Measurements from ENCODE around the gene GPR137. TPM values are rescaled to one million over a fixed set of nuclear protein-coding genes. Genes with fewer than 3 reads are reported as not detected.

GPR137 gene, protein sequence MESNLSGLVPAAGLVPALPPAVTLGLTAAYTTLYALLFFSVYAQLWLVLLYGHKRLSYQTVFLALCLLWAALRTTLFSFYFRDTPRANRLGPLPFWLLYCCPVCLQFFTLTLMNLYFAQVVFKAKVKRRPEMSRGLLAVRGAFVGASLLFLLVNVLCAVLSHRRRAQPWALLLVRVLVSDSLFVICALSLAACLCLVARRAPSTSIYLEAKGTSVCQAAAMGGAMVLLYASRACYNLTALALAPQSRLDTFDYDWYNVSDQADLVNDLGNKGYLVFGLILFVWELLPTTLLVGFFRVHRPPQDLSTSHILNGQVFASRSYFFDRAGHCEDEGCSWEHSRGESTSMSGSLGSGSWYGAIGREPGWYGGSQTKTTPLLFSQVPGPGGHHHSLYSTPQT
- total RNA-seq, result 13.9 TPM

DNA sequence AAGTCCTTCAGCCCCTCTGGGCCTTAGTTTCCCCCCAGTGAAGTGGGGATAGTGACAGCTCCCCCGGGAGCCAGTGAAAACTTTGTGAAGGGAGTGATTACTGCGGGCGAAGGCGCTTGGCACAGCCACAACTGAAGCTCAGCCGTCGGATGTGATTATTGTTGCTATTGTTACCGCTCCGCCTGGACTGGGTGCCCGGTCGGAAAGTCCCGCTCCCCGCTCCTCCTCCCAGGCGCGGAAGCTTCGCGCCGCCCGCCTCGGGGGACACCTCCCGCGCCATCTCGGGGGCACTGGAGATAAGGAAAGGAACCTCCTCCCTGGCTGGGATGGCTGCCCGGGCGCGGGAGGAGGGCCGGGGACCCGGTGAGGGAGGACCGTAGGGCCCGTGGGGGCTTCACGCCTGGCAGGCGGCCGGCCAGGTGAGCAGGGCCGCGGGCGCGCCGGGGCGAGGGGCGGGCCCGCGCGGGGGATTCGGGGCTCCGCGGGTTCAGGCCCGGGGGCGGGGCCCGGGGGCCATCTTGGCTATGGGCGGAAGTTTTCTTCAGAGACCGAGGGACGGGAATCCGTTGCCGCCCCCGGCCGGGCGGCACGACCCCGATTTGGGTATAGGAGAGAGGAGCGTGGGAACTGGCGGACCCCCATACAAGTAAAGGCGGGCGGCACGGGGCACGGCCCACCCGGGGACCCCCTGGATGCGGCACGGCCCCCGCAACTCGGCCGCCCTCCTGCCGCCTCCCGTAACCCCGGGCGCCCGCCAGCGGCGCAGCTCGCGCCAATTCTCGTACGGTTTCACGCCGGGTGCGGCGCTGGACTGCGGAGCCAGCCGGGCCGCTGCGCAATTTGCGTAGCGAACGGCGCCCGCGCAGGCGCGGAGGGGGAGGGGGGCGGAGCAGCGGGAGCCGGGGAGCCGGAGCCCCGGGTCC is at the start of gene GPR137:
Gene GPR137, plus strand, starts transcription at position 887 of the 923 bp plus-strand sequence. CDS start 677 bp downstream, outside the sequence.
- Histone ChIP-seq H3K9me3 (ENCODE audit: low read depth, low read length) (no peaks in the 10 kb centered on the region), H3K4me1 (ENCODE audit: insufficient read depth, low read length) (peaks cover 19% of the 10 kb centered on the region), H3K27me3 (ENCODE audit: insufficient read depth, low read length) (peaks cover 3% of the 10 kb centered on the region), H3K4me3 (ENCODE audit: low read length) (peak within 1 kb of the TSS; percentile 77)

DNA sequence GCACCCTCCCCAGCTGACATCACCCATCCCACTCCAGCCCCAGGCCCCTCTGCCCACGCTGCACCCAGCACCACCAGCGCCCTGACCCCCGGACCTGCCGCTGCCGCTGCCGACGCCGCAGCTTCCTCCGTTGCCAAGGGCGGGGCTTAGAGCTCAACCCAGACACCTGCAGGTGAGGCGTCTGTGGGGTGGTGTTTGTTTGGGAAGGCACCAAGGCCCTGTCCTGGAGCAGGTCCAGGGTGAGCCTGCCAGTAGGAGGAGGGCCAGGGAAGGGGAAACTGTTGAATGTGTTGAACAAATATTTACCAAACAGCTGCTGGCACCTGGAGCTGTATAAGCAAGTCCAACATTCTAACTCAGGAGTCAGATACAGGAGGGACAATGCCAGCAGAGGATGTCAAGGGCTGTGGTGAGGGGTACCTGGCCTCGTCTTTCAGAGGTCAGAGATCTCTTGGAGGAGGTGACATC is 48.1 kb upstream of the GPR137 start:
- Histone ChIP-seq H3K27me3 (ENCODE audit: insufficient read depth, low read length) (no peaks in the 10 kb centered on the region), H3K9me3 (ENCODE audit: low read depth, low read length) (no peaks in the 10 kb centered on the region), H3K4me1 (ENCODE audit: insufficient read depth, low read length) (peaks cover 67% of the 10 kb centered on the region), H3K4me3 (ENCODE audit: low read length) (no peak overlapping the region)

DNA sequence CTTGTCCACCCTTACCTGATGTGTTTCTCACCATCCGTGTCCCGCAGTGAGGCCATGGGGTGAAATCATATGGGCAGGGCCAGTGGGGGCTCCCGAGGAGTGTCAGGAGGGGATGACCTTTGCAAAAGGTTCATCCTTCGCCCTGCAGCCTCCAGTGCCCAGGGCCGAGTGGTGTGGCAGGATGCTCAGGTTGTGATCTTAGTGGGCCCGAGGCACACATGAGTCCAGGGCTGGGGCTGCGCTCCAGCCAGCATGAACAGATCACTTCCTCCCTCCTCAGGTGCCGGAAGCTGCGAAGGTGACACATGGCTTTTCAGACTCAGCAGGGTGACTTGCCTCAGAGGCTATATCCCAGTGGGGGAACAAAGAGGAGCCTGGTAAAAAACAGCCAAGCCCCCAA is 47.6 kb upstream of the GPR137 start:
- Histone ChIP-seq H3K4me3 (ENCODE audit: low read length) (no peak overlapping the region), H3K27me3 (ENCODE audit: insufficient read depth, low read length) (no peaks in the 10 kb centered on the region), H3K9me3 (ENCODE audit: low read depth, low read length) (no peaks in the 10 kb centered on the region), H3K4me1 (ENCODE audit: insufficient read depth, low read length) (peaks cover 70% of the 10 kb centered on the region)

DNA sequence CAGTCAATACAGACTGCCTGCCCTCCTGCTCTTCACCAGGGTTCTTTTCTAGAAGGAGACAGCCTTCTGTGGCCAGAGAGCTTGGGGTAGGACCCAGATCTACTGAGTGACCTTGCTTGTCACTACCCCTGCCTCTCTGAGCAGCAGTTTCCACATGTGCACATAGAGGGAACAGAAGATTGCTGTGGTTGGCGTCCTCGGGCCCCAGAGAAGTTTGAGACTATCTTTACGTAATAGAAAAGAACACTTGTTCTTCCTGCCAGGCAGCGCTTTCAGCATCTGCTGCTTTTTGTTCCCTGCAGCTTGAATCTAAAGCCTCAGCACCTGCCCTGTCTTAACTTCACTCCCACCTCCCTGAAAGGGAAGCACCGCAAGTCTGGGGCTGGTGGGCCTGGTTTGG is 46.6 kb upstream of the GPR137 start:
- H3K4me3 ChIP-seq (ENCODE audit: low read length), result no peak overlapping the region
- no peaks in the 10 kb centered on the region for H3K9me3 ChIP-seq (ENCODE audit: low read depth, low read length)
- H3K4me1 ChIP-seq (ENCODE audit: insufficient read depth, low read length), result peaks cover 70% of the 10 kb centered on the region
- no peaks in the 10 kb centered on the region for H3K27me3 ChIP-seq (ENCODE audit: insufficient read depth, low read length)

DNA sequence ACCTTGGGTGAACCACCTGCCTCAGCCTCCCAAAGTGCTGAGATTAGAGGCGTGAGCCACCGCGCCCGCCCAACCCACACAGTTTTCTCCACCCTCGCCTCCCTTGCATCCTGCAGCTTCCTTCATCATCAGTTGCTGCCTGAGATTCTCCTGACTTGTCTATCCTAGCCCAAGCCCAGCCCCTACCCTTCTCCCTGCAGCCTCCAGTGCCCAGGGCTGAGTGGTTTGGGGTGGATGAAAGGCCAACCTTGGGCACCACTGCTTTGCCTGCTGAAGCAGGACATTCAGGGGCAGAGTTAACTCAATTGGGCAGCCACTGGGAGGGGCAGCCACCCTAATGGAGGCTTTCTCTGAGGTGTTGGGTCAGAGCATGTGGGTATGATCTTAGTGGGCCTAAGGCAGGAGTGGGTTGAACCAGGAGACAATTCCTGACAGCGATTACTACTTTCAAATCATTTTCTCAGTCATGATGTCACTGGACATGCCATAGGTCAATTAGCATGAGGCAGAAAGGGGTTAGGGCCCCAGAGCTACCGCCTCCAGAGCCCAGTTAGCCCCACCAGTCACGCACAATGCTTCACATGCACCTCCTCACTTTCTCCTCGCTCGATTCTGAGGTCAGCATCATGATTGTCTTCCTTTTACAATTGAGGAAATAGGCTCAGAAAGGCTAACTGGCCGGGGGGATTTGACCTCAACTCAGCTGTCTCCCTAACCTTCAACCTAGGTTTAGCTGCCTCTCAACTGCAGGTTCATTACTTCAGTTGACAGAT is 45.8 kb upstream of the GPR137 start:
- no peaks in the 10 kb centered on the region for H3K9me3 ChIP-seq (ENCODE audit: low read depth, low read length)
- H3K4me3 ChIP-seq (ENCODE audit: low read length), result peak overlapping the region; percentile 71
- H3K4me1 ChIP-seq (ENCODE audit: insufficient read depth, low read length), result peaks cover 69% of the 10 kb centered on the region
- no peaks in the 10 kb centered on the region for H3K27me3 ChIP-seq (ENCODE audit: insufficient read depth, low read length)

DNA sequence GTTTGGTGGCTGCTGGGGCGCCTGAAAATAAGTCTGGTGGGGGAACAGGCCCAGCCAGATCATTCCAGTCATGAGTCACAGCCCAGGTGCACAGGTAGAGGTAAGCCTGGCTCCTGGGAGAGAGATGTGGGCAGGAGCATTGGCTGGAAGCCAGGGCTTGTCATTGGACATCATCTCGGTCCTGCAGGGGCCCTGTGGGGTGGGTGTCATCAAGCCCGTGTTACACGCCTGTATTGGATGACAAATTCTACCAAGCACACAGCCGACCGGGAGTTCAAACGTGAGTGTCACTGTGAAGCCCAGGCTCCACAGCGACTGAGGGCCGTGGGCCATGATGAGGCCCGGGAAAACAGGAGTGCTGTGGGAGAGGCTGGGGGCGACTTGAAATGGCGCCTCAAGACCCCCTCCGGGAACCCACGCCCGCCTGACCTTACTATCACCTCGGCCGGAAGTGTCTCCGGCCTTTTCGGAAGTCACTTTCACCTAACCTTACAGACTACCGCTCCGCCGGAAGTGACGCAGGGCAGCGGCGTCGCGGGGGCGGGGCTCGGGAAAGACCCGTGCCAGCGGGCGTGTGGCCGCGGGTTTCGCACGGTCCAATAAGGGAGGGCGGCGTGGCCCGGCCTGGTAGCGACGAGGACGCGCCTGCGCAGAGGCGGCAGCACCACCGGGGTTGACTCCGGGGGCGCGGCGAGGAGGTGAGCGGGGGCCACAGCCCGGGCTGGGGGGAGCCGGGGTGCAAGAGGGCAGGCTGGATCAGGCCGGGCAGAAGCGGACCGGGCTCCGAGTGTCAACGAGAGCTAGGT is 45.0 kb upstream of the GPR137 start, which contains the start of gene FKBP2:
Gene FKBP2, plus strand, starts transcription at position 661 of the 806 bp plus-strand sequence. CDS start 1,293 bp downstream, outside the sequence.
- peak within 1 kb of the TSS; percentile 71 for H3K4me3 ChIP-seq (ENCODE audit: low read length)
- H3K27me3 ChIP-seq (ENCODE audit: insufficient read depth, low read length), result no peaks in the 10 kb centered on the region
- no peaks in the 10 kb centered on the region for H3K9me3 ChIP-seq (ENCODE audit: low read depth, low read length)
- H3K4me1 ChIP-seq (ENCODE audit: insufficient read depth, low read length), result peaks cover 69% of the 10 kb centered on the region

DNA sequence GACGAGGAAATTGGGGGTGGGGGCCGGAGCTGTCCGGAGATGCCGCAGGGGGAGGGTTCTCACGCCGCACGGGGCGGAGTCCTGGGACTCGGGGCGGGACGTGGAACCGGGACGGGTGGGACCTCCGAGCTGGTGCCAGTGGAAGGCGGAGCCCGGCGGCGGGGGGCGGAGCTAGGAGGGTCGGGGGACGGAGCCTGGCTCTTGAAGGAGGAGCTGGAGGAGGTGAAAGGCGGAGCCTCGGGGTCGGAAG is 44.5 kb upstream of the GPR137 start:
- peaks cover 69% of the 10 kb centered on the region for H3K4me1 ChIP-seq (ENCODE audit: insufficient read depth, low read length)

DNA sequence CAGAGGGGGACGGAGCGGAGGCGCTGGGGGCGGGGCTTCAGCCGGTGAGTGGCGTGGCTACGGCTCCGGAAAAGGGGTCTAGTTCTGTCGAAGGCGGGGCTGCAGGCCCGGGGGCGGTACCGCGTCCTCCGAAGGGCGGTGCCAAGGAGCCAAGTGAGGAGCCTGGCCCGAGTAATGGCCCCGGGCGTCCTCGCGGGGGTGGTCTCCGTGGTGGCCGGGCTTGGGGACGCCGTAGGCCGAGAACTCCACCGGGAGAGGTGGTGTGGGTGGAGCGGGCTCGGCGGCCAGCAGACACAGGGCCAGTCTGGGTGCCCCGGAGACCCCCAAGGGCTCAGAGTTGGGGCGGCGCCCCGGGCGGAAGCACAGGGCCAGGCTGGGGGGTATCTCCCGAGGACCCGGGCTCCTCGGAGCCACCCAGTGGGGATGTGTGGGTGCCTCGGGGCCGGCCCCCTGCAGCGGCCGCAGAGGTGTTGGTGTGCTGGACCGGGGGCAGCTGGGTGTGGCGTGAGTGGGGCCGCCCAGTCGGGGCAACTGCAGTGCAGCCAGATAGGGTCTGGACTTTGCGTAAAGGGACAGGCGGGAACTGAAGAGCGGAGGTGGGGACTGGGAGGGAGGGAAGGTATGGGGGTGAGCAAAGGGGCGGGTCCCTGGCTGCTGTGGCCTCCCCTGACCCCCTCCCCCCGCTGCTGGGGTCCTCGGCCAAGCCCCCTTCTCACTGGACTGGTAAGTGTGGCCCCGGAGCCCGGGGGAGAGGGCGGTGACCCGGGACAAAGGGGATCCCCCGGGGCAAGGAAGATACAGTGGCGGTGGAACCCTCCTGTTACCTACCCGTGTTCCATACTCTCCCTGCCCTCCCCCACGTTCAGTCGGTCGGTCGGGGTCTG is 43.9 kb upstream of the GPR137 start:
- Histone ChIP-seq H3K27me3 (ENCODE audit: insufficient read depth, low read length) (no peaks in the 10 kb centered on the region), H3K9me3 (ENCODE audit: low read depth, low read length) (no peaks in the 10 kb centered on the region), H3K4me1 (ENCODE audit: insufficient read depth, low read length) (peaks cover 69% of the 10 kb centered on the region), H3K4me3 (ENCODE audit: low read length) (peak overlapping the region; percentile 71)

More for the DNA sequence above, 44.5 kb upstream of the GPR137 start:
- Histone ChIP-seq H3K9me3 (ENCODE audit: low read depth, low read length) (no peaks in the 10 kb centered on the region), H3K27me3 (ENCODE audit: insufficient read depth, low read length) (no peaks in the 10 kb centered on the region), H3K4me3 (ENCODE audit: low read length) (peak overlapping the region; percentile 71)

DNA sequence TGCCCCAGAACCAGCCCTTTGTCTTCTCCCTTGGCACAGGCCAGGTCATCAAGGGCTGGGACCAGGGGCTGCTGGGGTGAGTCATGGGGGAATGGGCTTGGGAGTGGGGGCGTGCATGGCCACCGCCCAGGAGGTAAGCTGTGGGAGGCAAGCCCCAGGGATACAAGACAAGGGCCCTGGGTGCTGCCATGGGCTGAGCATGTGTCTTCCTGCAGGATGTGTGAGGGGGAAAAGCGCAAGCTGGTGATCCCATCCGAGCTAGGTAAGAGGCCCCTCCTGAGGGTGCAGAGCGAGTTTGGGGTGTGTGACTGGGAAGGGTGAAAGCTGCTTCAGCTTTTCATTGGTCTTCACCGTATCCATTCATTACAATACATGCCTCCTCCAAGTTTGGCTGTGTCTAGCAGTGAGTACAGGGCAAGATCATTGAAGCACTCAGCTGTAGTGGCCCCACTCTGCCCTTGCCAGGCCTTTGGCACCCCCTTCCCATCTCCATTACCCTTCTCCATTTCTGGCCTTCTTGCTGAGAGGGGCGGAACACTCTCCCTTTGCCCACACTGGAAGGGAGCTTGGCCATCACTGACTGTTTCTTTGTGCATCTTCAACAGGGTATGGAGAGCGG is 42.3 kb upstream of the GPR137 start:
- H3K4me1 ChIP-seq (ENCODE audit: insufficient read depth, low read length), result peaks cover 65% of the 10 kb centered on the region
- H3K9me3 ChIP-seq (ENCODE audit: low read depth, low read length), result no peaks in the 10 kb centered on the region
- H3K4me3 ChIP-seq (ENCODE audit: low read length), result no peak overlapping the region

DNA sequence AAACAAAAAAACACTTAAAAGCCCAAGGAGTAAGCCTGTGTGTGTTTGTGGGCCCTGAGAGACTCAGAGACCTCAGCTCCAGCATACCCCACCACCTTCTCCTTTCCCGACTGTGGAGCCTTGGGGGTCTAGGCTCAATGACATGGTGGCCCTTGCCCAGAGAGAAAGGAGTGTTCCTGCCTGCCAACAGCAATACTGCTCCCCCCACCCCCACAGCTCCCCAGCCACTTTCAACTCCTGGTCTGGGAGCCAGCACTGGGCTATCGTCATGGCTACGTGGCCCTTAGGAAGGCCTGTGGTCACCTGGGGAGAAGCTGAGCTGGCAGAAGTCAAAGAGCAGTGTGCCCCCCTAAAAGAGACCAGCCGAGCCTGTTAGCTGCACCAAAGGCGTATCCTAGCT is 41.5 kb upstream of the GPR137 start:
- H3K9me3 ChIP-seq (ENCODE audit: low read depth, low read length), result no peaks in the 10 kb centered on the region
- peaks cover 57% of the 10 kb centered on the region for H3K4me1 ChIP-seq (ENCODE audit: insufficient read depth, low read length)
- H3K27me3 ChIP-seq (ENCODE audit: insufficient read depth, low read length), result no peaks in the 10 kb centered on the region
- H3K4me3 ChIP-seq (ENCODE audit: low read length), result no peak overlapping the region

More for the DNA sequence above, 42.3 kb upstream of the GPR137 start:
- no peaks in the 10 kb centered on the region for H3K27me3 ChIP-seq (ENCODE audit: insufficient read depth, low read length)

DNA sequence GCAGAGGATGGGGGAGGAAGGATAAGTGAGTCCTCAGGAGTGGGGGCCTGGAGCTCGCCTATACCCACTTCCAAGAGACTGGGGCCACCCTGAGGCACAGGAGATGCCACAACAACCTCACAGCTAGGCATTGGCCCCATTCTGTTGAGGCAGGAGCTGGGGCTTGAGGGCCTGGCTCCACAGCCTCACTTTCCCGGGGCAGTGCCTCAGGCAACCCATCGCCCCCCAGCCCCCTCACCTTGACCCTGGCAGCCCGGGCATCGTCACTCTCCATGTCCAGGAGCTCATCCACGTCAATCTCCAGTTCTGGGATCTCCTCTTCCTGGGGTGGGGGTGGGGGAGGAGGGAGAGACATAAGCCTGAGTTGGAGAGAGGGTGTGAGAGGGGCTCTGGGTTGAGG is 40.7 kb upstream of the GPR137 start:
- Histone ChIP-seq H3K9me3 (ENCODE audit: low read depth, low read length) (no peaks in the 10 kb centered on the region), H3K27me3 (ENCODE audit: insufficient read depth, low read length) (no peaks in the 10 kb centered on the region), H3K4me1 (ENCODE audit: insufficient read depth, low read length) (peaks cover 49% of the 10 kb centered on the region), H3K4me3 (ENCODE audit: low read length) (no peak overlapping the region)

DNA sequence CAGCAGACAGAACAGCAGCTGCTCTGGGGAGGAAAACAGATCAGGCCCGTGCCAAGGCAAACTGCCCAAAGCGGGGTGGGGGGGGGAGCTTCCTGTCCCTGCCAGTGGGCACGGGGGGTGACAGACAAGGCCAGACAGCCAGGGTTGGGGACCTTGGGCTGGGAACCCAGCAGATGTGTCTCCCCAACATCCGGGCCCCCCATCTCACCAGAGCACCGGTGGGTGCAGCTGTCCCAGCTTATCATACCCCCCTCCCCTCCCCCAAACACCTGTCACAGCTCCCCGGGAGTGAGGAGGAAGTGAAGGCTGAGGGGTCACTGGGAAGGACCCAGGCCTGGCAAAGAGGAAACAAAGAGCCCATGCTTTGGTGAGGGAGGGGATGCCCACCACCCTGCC is 40.2 kb upstream of the GPR137 start:
- H3K27me3 ChIP-seq (ENCODE audit: insufficient read depth, low read length), result no peaks in the 10 kb centered on the region
- no peaks in the 10 kb centered on the region for H3K9me3 ChIP-seq (ENCODE audit: low read depth, low read length)
- H3K4me1 ChIP-seq (ENCODE audit: insufficient read depth, low read length), result peaks cover 44% of the 10 kb centered on the region
- peak overlapping the region; percentile 44 for H3K4me3 ChIP-seq (ENCODE audit: low read length)

All from mononuclear cell (primary cell).